HG02943 (cell line): ENCODE measurements around the gene TENT4B.

Source experiments
- ATAC-seq: cut with Tn5 transposase; IDR thresholded peaks from one replicate; pipeline ENCODE4 v1.9.1; 2021; ENCODE audit warnings: mild to moderate bottlenecking, low read depth, moderate library complexity; ENCODE audit not compliant: unreplicated experiment

TENT4B gene

DNA sequence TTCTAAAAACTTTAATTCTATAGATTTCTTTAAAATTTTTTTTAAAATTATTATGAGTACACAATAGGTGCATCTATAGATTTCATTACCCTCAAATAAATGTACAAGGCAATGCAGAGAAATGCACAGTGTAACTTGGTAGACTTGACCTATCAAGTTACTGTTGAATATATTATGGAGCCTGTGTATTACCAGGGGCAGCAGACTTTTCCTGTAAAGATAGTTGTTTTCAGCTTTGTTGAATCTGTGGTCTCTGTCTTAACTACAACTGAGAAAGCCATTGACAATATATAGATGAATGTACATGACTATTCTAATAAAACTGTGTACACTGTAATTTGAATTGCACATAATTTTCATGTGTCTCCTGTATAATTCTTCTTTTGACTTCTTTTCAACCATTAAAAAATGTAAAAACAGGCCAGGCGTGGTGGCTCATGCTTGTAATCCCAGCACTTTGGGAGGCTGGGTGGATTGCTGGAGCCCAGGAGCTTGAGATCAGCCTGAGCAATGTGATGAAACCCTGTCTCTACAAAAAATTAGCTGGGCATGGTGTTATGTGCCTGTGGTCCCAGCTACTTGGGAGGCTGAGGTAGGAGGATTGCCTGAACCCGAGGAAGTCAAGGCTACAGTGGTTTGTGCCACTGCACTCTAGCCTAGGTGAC lies 39.4 kb downstream of the TENT4B start:
- ATAC-seq, result no peak

DNA sequence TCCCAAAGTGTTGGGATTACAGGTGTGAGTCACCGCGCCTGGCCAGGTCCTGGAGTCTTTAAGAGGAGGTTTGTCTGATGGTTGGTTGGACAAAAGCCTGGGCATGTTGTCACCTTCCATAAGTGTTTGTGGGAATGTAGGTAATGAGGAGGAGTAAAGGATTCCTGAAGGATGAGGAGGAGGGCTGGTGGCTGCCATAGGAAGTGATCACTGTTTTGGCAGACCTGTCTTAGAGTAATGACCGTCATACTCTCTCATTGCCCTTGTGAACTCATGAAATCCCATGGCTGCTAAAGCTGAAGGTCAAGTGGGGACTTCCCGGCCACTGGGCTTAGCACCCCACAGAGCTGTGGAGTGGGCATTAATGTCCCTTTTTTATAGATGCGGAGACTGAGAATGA lies 40.5 kb downstream of the TENT4B start:
- ATAC-seq, result no peak

DNA sequence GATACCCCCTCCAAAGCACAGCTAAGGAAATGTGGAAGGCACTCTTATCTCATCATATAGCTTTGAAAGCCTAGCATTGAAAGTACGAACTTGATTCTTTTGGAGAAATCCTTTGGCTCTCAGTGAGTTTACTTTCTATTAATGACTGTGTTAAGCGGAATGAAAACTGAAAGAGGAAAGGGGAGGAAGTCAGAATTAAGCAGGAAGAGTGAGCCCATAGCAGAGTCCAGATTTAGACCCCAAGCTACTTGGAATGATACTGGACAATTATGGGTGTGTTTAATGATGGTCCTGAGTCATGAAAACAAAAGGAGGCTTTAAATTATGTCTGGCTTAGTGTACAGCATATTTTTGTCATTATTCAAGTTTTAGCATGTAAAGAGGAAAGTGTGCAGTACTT lies 42.2 kb downstream of the TENT4B start:
- ATAC-seq, result no peak

DNA sequence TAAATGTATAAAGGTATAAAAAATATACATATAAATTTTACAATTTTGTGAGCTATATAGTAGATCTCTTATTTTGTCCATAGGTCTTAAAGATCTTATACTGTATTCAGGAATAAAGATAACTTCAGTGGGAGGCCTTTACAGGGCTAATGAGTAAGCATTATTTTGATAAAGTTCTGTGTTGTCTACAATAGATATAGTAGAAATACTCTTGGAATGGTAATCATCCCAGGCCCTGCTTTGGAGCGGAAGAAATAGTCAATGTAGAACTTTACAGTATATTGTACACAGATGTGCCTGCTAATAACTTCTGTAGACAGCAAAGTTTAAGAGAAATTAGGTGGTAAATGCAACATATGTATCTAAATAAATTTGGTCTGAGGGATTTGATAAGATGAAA lies 42.6 kb downstream of the TENT4B start:
- ATAC-seq, result no peak

DNA sequence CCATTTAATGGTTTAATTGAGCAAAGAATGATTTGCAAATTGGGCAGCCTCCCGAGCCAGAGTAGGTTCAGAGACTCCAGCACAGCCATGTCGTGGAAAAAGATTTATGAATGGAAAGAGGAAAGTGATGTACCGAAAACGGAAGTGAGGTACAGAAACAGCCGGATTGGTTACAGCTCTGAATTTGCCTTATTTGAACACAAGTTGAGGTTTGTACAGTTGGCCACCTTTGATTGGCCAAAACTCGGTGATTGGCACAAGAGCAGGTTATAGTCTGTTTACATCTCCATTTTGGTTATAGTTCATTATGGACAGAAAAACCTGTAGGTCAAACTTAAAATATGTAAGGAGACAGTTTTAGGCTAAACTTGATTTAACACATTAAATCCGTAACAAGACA lies 44.5 kb downstream of the TENT4B start:
- ATAC-seq, result no peak

DNA sequence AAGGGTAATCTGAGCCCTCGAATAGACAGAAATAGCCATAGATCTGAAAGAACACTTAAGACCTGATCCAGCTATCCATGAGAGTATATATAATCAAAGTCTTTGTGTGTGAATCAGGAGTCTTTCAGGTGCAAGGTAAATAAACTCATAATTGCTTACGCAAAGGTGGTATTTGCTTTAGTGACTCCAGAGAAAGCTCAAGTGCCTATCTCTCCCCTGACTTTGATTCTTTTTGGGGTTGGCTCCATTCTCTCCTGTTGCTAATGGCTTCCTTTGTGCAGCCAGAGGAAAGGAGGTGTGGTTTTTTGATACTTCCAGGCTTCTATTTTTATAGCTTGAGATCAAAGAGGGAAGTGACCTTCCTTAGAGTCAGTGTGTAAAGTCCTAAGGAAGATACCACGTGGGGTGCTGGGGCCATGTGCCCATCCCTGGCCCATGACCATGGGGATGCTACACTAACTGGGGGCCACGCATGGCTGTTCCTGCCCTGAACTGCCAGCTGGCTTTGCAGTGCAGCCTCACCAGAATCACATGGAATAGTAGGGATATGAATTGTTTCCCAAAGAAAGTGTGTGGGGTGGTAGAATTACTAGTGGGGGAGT lies 45.8 kb downstream of the TENT4B start:
- ATAC-seq, result no peak

DNA sequence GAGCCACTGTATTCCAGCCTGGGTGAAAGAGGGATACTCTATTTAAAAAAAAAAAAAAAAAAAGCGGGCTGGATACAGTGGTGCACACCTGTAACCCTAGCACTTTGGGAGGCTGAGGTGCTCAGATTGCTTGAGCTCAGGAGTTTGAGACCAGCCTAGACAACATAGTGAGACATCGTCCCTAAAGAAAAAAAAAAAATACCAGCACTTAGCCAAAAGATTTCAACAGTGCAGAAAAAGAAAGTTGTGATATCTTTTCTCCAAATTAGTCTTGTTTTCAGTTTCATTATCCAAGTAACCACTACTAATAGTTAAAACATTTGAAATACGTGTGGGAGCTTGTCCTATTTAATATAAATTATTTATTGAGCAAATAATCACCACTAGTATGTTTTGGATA lies 48.7 kb downstream of the TENT4B start:
- ATAC-seq, result no peak

DNA sequence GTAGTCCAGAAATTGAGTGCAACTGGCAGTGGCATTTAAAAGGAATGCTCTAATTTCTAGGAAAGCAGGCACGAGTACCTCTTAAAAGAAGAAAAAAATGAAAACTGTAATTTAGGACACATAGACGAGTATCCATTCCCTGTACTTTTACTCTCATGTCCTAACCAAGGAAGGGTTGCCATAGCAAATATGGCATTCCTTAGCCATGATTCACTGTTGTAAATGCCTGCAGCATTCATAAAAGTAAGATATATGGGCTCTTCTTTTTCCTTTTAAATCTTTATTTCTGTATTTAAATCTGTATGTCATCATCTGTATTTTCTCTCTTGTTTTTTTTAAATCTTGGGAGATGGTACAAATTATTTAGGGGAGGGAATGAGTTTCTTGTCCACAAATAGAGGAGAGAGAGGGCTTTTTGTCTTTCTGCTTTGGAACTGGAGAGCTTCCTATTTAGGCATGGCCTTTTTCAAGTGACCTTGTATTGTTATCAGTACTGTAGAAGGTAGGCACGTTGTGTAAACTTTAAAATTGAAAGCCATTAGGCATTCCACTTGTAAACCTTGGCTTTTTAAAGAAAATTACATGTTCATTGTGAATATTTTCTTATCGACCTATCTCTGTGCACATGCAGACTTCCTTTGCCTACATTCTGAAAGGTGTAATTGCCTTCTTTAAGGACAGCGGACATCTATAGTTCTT lies 50.0 kb downstream of the TENT4B start:
- ATAC-seq, result no peak

DNA sequence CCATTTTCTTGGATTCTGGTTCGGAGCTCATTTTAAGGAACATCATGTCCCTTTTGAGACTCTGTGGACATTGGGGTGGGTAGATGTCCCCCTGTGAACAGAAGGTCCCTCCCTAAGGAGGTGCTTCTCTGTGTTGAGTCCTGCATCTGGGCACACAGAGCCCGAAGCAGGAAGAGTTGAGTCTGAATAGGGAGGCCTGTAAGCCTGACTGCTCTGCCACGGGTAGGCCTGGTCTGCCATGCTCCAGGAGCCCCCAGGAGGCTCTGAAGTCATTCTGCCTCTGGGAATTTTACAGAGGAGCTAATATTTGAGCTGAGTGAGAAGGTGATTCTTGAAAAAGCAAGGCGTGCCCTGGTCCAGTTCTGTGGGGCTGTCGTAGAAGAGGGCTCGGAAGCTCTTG lies 50.6 kb downstream of the TENT4B start:
- ATAC-seq, result no peak

DNA sequence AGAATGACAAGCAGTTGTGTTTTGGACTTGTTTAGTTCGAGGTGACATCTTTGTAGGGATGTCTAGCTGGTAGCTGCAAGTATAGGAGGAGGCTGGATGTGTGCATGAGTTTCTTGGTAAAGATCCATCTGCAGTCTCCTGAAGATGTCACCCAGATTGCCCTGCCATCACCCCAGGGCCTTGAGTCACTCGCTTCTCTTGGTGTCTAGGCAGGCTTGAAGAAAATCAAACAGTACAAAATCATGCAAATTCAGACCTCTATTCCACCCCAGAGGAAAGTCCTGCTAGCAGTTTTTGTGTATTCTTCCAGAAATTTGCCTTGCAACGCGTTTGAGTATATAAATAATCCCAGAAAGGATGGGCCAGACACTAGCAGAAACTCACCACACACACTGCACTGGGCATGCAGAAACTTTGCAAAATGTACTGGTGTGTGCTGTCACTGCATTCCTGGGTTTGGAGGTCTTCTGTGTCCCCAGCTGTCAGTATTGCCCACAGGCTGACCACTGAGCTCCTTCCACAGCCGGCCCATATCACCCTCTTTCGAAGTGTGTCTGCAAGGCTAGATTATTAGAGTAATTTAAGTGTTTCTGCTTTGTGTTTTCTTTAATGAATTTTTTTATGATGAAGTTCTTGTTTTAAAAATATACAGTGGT lies 51.5 kb downstream of the TENT4B start:
- ATAC-seq, result no peak

DNA sequence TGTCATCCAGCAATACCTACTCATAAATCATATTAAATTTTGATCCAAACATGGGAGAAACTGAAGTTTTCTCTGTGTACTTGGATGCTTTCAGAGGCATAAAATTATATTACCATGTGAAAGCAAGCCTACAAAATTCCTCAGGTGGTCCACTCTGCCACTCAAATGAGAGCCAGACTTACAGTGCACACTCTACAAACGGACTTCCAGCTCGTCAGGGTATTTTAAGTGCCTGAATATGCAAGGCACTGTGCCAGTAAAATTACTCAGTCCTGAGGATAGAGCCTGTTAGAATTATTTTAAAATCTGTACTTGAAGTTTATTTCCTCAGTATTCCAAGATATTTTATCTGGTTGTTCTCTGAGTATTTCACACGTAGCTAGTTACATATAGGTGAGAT lies 54.5 kb downstream of the TENT4B start:
- no peak for ATAC-seq

DNA sequence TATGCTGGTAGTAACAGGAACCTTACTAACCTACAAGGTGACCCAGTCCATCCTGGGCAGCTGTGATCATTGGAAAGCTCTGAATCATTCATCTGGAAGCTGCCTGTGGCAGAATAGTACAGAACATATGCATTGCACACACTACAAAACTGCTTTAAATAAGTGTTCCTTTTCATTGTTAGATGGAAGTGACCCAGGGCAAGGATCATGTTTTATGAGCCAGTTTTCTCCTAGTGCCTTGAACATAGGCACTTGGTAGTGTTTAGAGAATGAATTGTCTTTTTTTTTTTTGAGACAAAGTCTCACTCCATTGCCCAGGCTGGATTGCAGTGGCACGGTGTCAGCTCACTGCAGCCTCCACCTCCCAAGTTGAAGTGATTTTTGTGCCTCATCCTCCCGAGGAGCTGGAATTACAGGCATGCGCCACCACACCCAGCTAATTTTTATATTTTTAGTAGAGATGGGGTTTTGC lies 55.4 kb downstream of the TENT4B start:
- no peak for ATAC-seq

DNA sequence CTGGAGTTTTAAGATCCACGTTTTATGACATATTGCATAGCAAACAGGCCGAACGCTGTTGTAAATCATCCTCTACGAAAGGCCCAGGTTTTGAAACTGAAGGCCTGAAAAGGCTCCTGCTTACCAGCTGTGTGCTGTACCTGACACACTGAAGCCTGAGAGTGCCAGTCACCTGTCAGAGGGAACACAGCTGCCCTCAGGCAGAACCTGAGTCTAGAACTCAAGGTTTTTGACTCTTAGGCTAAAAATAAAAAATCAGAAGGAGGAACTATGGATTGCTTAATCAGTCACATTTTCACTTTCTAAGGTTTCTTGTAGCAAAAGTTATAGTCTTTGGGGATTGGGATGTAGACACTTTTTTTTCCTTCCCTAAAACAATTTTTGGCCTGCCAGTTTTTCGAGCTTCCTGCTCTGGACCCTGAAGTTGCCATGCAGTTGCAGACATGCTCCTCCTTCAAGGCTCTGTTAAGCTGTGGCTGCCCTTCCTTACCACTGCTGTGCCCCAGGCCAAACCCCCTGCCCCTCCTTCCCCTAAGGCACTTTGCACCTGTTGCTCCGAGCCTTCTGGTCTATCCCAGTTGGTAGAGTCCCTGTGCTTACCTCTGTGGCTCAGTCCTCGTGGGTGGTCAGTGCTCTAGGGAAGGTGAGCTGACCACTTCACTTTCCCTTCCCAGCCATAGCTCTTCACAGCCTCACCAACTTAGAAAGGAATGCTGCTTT lies 56.6 kb downstream of the TENT4B start:
- no peak for ATAC-seq

DNA sequence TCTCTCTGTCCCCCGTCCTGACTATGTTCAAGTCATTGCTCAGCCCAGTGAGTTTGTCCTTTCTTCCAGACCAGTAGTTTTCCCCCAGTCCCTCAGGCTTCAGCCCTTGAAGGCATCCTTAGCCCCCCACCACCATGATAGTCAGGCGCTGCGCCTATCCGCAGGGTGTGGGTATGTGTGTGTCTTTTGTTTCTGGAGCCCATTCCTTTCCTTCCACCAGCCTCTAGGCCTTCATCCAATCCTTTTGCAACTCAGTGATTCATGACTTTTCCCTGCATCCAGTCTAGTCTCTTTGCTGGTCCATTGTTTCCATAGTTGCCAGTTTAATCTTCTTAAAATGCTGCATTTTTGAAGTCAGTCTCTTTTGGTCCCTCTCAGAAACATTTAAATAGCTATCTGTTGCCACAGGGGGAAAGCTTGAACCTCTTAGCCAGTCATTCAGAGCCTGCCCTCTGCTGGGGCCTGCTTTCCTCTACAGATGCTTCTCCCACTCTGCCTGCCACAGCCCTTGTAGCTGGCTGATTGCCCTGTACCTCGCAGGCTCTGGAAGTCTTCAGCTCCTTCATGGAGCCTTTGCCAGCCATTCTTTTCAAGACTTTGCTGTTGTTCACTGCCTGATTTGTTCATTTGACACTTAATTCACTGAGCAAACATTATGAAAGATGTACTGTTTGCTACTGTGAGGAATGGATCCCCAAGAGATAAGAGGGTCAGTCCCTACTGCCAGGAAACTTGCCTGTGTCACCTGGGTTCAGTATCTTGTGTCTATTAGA lies 57.3 kb downstream of the TENT4B start:
- ATAC-seq, result no peak

DNA sequence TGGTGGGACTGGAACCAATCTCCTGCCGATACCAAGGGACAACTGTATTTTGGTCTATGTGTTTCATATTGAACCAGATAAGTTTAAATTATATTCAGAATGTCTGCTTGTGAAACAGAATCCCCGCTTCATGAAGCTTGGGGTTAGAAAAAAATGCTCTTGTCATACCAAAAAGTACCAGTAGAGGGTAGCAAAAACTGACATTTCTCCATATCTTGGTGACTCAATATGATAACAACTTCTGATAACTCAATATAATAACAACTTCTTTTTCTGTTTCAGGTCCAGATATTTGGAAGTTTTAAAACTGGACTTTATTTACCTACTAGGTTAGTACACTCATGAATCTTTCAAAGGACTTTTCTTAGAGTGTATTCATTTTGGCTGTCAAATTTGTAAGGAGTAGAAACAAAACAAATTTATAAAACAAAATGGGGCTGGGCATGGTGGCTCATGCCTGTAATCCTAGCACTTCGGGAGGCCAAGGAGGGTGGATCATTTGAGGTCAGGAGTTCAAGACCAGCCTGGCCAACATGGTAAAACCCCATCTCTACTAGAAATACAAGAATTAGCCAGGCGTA lies 60.9 kb downstream of the TENT4B start:
- ATAC-seq, result no peak

DNA sequence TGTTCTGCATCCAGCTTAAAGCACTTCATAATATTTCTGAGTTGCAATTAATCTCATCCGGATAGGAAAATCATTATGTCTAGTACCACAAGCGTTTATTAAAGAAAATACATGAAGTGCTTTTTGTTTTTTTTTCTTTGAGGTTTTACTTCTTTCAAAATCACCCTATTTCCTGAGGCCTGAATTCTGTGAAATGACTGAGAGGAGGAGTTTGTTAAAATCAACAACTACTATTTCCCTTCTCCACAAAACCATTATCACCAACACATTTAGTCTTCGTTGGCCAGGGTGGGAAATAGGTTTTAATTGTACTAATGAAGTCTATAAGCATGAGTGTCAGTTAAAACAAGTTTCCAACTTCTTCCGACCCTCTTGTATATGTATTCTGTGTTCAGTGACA lies 62.6 kb downstream of the TENT4B start:
- no peak for ATAC-seq

DNA sequence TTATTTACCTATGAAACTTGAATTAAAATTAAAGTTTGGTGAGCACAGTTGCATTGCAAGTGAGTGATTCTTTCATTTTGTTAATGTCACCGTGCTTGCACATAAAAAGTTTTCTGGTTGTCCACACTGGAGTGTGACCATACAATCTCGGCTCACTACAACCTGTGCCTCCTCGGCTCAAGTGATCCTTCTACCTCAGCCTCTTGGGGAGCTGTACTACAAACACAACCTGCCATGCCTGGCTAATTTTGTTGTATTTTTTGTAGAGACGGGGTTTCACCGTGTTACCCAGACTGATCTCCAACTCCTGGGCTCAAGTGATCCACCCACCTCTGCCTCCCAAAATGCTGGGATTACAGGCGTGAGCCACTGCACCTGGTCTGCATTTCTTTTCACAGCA lies 63.1 kb downstream of the TENT4B start:
- ATAC-seq, result no peak

DNA sequence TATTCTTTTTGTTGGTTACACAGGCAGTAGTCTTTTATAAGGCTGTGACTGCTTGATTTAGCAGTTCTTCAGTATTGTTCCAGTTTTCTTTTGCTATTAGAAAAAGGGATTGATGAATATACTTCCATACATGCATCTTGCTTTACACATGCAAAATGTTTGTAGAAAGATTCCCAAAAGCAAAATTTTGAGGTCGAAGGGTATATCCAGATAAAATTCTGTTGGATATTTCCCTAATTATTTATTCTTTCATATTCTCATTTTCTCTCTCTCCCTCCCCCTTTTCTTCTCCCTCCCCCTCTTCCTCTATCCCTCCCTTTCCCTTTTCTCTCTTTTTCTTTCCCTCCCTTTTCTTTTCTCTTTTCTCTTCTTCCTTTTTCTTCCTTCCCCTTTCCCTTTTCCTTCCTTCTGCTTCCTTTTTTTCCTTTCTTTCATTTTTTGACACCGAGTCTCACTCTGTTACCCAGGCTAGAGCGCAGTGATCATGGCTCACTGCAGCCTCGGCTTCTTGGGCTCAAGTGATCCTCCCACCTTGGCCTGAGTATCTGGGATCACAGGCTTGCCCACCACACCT lies 66.4 kb downstream of the TENT4B start:
- ATAC-seq, result no peak

DNA sequence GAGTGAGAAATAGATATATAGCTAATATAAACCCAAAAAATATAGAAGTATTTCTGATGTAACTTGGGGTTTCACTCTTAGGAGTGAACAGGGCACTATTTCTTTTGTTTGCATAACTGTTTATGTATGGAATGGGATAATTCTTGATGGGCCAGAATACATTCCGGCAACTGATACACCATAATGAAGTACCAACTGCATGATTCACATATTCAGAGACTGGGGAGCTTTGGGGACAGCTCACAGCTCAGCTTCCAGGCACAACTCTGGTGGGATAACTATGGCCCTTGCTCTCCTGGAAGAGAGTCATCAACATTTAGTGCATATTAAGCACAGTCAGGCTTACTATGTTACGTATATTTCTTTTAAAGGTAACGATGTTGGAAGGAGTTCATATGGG lies 71.2 kb downstream of the TENT4B start:
- no peak for ATAC-seq
